Activated T-cell treated with anti-CD3 and anti-CD28 coated beads for 4 hours (primary cell): ENCODE data around the gene AQP2.

ENCODE experiments used
- DNase-seq: peaks from one replicate; pipeline ENCODE4 v3.0.0-alpha.2; 2020

Gene AQP2

DNA sequence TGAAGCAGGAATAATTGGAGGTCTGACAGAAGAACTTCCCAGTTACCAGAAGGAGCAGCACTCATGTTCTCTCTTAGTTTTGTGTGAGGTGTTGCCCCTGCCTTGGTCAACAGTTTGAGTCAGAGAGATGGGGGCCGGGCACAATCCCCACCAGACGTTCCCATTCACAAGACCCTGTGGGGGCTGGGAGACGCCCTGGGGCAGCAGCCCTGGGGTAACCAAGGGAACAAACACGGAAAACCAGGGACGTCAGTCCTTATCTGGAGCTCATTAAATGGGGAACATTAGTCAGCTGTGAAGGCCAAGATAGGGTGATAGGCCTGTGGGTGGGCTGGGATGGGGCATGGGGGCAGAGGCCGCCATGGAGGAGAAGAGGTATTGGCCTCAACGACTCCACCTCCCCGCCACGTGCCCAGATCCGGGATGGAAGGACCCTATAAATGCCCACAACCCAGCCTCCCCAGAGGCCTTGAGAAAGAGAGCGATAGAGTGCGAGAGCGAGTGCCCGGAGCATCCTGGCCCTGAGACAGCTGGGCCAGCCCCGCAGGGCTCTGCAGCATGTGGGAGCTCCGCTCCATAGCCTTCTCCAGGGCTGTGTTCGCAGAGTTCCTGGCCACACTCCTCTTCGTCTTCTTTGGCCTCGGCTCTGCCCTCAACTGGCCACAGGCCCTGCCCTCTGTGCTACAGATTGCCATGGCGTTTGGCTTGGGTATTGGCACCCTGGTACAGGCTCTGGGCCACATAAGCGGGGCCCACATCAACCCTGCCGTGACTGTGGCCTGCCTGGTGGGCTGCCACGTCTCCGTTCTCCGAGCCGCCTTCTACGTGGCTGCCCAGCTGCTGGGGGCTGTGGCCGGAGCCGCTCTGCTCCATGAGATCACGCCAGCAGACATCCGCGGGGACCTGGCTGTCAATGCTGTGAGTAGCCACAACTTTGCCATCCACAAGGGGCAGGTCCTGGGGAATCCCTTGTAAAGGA, at the start of gene AQP2:
Gene AQP2, plus strand, starts transcription at position 465 of the 979 bp plus-strand sequence. Its CDS starts 94 bp downstream, at position 559.
- DNase-seq = no peak

GRCh38 chr12:49901026-49901425, 49.5 kb upstream of the AQP2 start:
- DNase-seq = no peak

GRCh38 chr12:49901986-49902385, 48.6 kb upstream of the AQP2 start:
- DNase-seq = no peak

GRCh38 chr12:49902399-49903350, 47.9 kb upstream of the AQP2 start:
- no peak for DNase-seq

DNA sequence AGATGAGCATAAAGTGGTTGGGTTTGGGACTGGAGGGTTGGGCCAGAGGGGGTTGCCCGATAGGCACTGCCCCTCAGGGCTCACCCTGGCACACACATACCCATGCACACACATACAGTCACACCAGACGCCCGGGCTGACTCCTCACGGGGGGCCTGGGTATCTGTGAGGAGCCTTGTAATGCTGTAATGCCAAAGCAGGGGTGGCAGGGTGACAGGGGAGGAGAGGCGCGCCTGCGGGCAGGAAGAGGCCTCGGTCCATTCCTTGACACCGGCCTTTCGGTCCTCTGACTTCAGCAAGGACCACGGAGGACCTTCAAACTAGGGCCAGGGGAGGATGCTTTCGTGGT, 47.2 kb upstream of the AQP2 start:
- no peak for DNase-seq

DNA sequence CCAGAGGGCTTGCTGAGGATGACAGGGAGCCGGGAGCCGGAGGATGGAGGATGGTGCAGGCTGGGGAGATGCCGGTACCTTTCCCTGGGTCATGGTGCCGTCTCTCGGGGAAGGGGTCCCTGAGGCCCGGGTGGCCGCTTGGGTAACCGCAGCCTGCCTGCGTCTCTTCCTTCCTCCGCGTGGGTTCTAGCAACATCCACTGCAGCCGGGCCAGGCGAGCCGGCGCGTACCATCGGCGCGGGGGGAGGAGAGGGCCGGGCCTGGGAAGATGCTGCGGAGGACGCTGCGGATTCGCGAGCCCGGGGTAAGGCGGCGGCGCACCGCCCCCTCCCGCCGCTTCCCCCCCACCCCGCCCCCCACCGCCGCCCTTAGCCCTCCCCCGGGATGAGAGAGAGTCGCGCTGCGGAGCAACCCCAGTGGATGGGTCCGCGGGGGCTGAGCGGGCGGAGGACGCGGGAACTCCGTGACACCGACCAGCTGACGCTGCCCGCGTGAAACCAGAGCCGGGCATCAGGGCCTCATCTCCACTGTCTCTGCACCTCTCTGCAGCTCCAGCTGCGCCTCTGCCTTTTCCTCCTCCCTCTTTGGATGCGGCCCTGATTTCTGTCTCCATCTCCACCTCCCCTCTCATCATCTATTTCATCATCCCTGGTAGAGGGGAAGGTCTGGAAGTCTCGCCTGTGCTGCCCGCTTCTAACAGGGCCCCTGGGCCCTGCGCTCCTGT, 46.7 kb upstream of the AQP2 start, which contains the start of gene FAIM2:
Gene FAIM2, minus strand, starts transcription at position 201 of the 724 bp plus-strand sequence. Its CDS starts 108 bp downstream, at position 93.
- DNase-seq = peak; percentile 27

DNA sequence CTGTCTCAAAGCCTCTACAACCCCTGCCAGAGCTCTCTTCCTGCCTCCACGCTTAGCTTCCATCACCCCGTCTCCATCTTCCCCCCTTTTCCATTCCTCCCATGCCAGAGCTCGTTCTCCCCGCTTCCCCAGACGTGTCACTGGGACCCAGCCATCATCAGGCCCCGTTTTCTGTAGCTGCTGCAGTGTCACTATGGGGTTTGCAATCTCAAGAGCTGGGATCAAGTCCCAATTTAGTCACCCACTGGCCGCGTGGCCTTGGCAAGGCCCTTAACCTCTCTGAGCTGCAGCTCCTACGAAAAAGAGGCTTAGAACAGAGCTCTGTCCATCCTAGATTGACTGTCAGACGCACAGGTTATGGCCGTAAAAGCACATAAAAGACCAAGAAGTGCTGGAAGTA, 45.9 kb upstream of the AQP2 start:
- no peak for DNase-seq

GRCh38 chr12:49905718-49906314, 44.7 kb upstream of the AQP2 start:
- no peak for DNase-seq

- no peak for DNase-seq
These were observed 43.2 kb upstream of the AQP2 start for GRCh38 chr12:49907352-49907751.

DNA sequence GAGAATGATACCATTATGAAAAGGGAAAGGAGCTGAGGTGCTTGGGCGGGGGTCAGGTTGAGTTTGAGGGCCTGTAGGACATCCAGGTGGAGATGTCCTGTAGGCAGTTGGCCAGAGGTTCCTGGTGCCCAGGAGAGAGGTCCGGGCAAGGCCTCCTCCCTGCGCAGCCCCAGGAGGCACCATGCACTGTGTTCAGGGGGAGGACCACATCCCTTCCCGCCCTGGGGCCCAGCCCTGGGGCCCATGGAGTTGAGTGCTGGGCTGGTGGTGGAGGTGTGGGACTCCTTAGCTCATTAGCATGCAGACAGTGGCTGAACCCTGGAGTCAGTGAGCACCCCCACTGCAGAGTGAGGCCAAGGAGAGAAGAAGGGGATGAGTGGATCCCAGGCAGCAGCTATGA, 41.2 kb upstream of the AQP2 start:
- DNase-seq = no peak

- DNase-seq = no peak
These were observed 40.7 kb upstream of the AQP2 start for GRCh38 chr12:49909826-49910225.

DNA sequence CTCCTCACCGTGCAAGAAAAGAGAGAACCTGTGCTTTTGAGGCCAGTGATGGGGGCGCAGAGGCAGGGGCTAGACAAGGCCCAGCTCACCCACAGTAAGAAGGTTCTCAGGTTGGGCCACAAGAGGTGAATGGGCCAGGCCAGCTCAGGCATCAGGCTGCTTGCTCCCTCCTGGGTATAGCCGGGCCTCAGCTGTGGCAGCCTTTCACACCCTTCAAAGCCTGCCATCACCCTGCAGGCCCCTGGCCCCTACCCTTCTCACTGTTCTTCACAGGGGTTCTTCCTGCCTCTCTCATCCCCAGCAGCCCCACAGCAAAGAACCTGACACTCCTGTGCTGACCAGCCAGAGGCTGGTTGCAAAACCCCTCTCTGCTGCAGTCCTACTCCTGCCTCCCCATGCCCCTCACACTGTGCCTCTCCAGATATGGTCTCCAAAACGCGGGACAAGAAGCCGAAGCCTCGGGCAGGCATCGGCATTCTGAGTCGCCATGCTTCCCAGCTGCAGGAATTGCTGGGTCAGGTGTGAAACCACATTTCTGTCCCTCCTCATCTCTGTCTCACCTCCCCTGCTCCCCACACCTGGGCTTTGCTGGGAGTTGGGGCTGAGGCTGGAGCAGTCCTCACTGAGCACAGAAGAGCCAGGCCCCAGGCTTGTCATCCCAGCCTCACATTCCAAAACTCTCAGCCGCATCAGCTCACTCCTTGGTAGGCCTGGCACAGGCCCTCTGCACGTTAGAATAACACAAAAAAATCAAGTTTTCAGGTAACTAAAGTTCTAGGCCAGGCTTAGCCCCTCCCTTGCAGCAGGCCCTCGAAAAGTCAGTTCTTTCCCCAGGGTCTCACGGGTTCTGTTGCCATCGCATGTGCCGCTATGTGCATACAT, 40.0 kb upstream of the AQP2 start:
- DNase-seq = no peak

DNA sequence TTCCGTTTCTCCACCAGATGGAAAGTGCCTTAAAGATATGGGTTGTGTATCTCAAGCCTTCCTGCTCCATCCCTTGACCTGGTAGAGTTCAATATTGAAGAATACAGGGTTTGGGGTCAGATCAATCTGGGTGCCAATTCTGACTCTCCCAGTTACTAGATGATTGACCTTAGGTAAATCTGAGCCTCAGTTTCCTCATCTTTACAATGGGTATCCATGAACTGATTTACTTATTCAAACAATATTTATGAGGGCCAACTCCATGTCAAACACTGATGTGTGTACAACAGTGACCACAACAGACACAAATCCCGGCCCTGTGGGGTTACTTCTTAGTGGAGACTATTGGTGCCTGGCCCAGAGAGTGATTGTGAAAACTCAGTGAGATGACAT, 39.3 kb upstream of the AQP2 start:
- DNase-seq = no peak

DNA sequence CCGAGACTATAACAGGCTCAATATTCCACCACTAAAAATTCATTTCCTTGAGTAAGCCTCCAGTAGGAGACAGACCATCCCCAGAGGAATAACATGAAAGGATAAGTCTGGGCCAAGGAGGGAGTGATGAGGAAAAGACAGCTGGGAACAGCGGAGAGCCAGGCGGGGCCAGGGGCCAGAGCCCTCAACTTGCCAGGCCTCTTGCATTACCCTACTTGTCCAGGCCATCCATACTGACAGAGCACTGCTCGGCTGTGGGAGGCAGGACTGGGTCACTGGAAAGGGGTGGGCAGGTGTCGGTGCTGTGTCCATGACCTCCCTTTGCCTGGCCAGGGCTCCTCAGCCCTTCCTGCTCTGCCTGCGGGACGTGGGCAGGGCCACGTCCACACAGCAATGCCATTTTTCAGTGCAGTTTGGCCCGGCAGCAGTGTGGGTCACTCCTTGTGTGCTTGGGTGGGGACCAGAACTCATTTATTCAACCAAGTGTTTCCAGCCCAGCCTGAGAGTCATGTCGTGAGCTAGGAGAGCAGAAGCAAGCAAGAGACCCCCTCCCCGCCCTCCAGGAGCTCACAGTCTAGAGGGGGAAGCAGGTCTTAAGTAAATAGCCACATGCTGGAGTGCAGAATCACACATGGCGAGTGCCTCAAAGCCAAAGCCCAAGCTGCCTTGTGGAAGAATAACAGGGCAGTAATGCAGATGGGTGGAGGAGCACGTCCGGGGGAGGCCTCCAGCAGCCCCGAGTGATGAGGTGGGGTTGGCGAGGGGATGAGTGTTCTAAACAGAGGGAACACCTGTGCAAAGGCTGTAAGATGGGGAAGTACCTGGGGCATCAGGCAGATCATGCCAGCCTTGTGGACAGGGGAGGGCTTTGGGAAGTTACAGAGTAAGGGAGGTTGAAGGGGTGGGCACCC, 37.9 kb upstream of the AQP2 start:
- no peak for DNase-seq

DNA sequence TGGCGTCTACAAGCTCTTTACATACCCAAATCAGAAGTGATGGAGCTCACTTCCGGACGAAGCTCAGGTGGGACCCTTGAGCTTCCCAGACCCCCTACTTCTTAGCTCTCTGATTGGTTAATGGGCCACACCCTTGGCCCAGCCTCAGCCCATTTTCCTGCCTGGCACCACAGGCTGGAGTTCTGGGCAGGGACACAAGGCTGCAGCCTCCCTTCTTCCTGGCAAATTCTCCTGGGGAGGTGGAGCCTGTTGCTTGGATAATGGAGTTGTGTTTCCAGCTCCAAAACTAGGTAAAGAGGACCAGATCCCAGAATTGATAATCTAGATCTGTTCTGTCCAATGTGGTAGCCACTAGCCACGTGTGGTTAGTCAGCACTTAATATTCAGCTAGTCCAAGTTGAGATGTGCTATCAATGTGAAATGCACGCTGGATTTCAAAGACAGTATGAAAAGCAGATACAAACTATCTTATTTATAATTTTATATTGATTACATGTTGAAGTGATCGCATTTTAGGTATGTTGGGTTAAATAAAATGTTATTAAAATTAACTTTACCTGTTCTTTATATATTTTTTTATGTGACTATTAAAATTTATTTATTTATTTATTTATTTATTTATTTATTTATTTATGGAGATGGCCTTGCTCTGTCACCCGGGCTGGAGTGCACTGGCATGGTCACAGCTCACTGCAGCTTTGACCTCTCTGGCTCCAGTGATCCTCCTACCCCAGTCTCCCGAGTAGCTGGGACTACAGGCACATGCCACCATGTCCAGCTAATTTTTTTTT, 34.2 kb upstream of the AQP2 start:
- no peak for DNase-seq

DNA sequence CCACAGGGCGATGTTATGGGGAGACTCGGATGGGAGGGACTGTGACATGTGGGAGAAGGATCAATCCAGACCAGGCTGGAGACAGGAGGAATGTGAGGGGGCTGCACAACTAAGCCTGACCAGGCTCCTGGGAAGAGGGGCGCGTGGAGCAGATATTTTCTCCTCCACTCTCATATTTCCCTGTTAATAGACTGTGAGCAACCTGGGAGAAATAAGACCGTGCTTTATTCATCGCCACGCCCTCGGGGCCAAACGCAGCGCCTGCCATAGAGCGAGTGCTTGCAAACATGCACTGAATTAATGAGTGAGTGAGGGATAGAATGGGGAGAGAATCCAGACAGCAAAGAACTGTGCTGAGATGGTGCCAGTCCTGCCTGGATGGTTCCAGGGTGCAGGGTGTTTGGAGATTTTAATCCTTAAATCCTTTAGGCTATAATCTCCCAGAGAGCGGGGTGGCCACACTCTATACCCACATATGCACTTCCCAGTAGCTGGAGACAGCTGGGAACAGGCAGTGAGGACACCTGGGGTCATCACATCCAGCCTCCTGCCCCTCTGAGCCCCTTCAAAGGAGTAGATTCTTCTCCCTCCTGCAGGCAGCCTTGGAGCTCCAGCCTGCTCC, 33.3 kb upstream of the AQP2 start:
- no peak for DNase-seq

DNA sequence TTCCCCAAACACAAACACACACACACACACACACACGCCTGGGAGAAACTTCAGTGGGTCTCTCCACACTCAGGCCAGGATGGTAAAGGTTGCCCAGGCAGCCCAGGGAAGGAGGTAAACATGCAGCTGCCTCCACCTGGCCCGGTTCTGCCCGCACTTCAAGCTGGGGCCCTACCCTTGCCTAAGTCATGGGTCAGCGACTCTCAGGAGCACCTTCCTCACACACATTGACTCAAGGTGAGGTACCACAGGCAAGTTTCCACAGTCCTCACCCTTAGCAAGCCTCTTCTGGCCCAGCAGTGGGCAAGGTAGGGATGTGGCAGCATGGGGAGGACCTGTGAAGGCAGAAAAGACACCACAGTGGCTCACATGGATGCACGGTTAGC, 32.8 kb upstream of the AQP2 start:
- no peak for DNase-seq

DNA sequence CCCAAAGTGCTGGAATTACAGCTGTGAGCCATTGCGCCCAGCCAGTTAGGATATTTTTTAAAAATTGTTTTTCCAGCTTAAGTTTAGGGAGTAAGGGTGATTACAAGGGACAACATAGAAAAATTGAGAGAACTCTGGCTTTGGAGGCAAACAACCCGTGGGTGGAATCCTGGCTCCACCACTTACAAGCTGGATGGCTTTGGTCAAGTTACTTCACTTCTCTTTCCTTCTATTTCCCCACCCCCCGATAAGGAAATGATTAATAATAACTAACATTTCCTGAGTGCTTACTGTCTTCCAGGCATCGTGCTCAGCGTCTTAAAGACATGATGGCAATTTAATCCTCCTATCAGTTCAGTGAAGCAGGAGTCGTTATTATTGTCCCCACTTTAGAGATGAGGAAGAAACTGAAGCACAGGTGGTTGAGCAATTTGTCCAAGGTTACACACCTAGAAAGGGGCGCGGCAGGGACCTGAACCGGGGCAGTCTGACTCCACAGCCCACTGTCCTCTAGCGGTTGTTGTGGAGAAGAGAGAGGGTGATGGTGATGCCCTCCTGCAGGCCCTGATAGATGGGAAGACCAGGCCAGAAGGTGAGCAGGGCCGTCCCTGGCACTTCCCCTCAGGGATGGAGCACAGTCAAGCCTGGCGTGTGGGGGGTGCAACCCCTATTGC, 30.2 kb upstream of the AQP2 start:
- no peak for DNase-seq
